HG03558 (cell line): ENCODE measurements around the gene ALDH3B1.

Source experiments
- ATAC-seq: cut with Tn5 transposase; IDR thresholded peaks from one replicate; pipeline ENCODE4 v1.9.1; 2021; ENCODE audit warnings: moderate number of reproducible peaks; ENCODE audit not compliant: unreplicated experiment; ENCODE audit errors: extremely low read depth

Gene ALDH3B1

DNA sequence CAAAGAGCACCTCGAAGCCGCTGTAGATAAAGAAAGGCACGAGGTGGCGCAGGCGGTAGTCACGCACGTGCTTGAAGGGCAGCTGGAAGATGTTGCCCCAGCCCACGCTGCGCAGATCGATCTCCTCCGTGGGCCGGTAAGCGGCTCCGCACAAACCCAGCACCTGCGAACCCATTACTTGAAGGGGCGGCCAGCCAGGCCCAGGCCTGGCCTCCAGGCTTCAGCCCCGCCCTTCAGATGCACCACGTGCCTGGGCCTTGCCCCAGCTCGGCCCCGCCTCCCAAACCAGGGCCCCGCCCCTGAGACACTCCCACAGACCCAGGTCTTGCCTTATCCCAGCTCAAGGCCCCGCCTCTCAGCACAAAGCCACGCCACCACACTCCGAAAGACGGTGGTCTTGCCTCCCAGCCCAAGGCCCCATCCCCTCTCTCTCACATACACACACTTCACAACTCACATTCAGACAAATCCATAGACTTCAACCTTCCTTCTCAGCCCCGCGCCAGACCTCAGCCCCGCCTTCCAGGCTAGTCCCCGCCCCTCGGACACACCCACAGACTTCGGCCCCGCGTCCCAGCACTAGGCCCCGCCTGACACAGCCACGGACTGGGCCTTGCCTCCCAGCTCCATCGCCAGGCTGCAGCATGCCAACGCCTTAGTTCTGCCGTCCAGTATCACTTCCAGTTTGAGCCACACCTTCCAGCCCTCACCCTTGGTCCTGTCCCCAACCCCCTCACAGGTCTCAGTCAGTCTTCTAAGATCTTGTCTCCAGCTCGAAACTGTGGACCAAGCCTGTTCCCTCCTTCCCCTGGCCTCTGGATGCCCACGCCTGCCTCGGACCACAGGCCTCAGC is 13.3 kb upstream of the ALDH3B1 start:
- no peak for ATAC-seq

- ATAC-seq, result no peak
Measured at GRCh38 chr11:67997475-67997921, 12.6 kb upstream of the ALDH3B1 start.

DNA sequence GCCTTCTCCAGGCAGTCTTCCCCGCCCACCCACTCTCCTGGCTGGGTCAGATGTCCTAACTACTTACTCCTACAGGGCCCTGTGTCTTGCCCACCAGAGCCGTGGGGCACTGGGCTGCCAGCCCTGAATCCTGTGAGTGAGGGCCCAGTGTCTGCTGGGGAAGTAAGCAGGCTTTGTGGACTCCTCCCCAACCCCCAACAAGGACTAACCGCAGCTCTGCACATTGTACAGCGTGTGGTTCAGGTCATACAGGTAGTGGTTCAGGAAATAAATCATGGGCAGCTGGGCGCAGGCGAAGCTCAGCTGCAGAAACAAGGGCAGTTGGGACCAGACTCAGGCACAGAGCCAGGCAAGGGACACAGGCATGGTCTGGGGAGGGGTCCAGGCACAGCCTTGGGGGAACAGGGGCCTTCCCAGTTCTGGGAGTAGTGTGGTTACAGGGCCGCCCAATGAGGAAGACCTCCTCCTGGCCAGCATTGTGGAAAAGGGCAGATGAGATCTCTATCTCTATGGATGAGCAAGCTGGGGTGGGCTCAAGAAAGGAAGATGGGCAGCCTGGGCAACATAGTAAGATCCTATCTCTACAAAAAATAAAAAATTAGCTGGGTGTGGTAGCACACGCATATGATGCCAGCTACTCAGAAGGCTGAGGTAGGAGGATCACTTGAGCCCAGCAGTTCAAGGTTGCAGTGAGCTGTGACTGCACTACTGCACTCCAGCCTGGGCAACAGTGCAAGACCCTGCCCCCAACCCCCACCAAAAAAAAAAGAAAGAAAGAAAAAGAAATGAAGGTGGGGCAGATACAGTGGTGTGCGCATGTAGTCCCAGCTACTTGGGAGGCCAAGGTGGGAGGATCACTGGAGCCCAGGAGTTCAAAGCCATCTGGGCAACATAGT is 11.7 kb upstream of the ALDH3B1 start:
- no peak for ATAC-seq

DNA sequence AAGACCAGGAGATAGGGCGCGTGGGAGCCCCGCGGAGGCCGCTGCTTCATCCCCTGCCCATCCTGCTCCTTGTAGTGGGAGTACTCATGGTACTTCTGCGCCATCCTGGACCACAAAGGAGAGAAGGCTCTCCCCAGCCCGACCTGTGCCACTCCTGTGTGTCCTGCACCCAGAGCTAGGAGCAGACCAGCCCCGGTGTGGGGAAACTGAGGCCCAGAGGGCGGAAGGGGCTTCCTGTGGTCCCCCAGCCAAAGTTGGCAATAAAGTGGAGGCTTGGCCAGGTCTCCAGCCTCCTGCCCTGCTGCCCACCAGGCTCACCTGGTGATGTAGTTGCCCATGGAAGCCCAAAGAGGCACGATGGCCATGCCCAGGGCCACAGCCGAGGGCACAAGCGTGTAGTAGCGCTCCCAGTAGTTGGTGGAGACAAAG is 10.9 kb upstream of the ALDH3B1 start:
- no peak for ATAC-seq

DNA sequence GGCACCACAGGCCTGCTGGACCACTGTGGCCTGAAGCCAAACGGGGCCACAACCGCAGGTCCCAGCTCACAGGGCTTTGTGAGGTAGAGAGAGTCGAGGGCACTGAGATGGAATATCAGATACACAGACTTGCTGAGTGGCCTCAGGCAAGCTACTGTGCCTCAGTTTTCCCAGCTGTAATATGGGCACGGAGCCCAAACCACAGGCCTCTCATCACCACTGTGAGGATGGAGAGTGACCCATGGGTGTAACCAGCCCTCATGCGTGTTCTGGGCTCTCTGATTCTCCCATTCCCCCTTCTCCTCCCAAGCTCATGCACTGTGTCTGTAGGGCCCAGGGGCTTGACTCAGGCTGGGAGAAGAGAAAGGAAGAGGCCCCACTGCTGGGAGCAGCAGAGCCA is 10.4 kb upstream of the ALDH3B1 start:
- ATAC-seq, result no peak

DNA sequence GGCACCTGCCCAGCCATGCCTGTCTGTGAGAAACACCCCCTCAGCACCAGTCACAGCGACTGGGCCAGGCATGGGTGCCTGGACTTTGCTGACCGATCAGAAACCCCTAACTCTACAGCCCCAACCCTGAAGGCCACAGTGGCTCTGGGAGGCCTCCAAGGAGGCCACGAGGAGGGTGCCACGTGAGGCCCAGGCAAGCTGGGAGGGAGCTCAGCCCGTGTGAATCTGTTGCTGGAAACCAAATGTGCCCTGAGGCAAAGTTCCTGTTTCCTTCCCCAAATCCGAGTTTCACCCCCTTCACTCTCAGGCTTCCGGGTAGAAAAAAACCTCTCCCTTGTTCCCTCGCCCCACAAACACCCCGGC is 7.6 kb upstream of the ALDH3B1 start:
- ATAC-seq, result no peak

DNA sequence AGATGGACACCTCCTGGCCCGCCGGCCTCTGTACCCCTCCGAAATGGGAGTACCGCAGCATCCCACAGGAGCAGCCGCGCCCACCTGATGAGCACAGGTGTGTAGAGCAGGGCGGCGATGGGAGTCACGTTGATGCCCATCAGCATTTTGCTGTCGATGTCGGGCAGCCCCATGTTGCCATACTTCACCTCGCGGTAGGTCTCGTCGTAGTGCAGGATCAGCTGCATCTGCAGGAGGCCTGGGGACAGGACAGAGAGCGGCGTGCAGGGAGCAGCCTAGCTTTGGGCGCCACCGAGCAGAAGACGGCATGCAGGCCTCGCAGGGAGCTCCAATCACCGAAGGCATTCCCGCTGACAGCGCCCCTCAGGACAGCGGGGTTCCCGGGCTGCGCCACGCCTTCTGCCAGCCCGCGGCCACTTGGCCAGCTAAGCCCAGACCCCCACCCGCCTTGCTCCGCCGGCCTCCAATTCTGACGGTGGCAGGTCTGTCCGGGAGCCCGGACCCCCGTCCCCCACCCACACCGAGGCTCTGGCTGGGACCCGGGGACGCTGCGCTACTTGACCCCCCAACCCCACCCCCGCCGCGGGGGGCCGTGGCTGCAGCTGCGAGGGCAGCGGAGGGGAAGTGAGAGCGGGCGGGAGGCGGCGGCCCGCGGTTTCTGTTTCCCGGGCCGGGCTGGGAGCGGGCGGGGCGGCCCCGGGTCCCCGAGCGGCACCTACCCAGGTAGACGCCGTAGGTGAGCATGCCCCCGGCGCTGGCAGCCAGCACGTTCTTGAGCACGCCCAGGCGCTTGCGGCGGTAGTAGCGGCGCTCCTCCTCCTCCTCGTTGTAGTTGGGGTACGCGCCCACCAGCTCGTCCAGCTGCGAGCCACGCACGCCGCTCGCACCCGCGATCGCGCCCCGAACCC is 6.9 kb upstream of the ALDH3B1 start:
- no peak for ATAC-seq

GRCh38 chr11:68003846-68004550 is 6.1 kb upstream of the ALDH3B1 start, which contains the start of gene UNC93B1:
Gene UNC93B1 (minus strand): TSS chr11:68004097. CDS start chr11:68004043, 54 bp downstream.
- no peak for ATAC-seq

- no peak for ATAC-seq
Measured at GRCh38 chr11:68004551-68005335, 5.4 kb upstream of the ALDH3B1 start.

- ATAC-seq, result no peak
Measured at GRCh38 chr11:68006606-68007166, 3.4 kb upstream of the ALDH3B1 start.

GRCh38 chr11:68007498-68008380 is 2.4 kb upstream of the ALDH3B1 start:
- ATAC-seq, result no peak

GRCh38 chr11:68008381-68009337 is 1.5 kb upstream of the ALDH3B1 start:
- ATAC-seq, result no peak

DNA sequence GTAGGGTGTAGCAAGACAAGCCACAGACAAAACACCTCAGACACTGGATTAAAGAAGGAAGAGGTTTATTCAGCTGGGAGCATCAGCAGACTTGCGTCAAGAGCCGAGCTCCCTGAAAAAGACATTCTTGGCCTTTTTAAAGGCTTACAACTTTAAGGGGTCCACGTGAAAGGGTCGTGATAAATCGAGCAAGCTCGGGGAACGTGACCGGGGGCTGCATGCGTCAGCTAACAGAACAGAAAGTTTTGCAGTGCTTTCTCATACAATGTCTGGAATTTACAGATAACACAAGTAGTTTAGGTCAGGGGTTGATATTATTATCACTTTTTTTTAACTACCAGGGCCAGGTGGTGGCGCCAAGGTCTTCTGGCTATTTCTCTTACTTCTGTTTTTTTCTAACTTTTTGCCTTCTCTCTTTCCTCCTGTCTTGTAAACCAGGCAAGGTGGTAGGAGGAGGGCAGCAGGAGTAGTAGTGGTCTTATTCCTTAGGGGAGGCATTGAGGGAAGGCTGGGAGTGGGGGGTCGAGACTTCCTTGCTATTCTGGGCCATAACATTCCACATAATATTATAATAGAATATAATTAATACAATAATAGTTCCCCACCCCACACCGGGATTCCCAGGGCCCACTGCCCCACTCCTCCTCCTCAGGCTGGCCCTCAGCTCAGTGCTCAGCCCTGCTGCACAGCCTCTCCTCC is 587 bp upstream of the ALDH3B1 start:
- no peak for ATAC-seq

- ATAC-seq, result no peak
Measured at GRCh38 chr11:68011051-68011943, 1.2 kb downstream of the ALDH3B1 start.
